GM12801 (cell line): ENCODE measurements around the gene TCEAL8.

Experiments used
- TF ChIP-seq, protein P1 (sequence below): IDR thresholded peaks from one replicate; pipeline ENCODE4 v1.5.1; 2011; ENCODE audit warnings: control low read depth; ENCODE audit not compliant: insufficient read length; ENCODE audit errors: extremely low read depth

TCEAL8 gene

DNA sequence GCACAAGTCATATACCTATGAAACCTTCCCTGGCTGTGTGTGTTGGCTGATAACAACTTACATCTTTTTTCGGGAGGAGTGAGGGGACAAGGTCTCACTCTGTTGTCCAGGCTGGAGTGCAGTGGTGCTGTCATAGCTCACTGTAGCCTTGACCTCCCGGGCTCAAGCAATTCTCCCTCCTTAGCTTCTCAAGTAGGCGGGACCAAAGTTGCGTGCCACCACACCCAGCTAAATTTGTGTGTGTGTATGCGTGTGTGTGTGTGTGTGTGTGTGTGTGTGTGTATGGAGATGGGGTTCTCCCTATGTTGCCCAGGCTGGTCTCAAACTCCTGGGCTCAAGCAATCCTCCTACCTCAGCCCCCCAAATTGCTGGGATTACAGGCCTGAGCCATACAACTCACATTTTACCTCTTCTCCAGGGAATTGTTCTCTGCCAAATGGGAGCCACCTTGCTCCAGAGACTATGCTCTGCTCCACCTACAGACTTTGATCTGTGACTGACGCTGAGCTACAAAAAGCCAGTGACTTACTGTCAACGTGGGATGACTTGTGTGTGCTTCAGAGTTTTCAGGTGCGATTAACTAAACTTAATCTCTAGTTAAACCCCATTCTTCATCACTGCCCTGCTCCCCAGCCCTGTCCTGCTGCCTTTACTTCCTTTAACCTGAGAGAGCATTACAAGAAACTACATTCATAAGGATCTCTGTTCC lies 42.1 kb downstream of the TCEAL8 start:
- TF ChIP-seq, protein P1, sequence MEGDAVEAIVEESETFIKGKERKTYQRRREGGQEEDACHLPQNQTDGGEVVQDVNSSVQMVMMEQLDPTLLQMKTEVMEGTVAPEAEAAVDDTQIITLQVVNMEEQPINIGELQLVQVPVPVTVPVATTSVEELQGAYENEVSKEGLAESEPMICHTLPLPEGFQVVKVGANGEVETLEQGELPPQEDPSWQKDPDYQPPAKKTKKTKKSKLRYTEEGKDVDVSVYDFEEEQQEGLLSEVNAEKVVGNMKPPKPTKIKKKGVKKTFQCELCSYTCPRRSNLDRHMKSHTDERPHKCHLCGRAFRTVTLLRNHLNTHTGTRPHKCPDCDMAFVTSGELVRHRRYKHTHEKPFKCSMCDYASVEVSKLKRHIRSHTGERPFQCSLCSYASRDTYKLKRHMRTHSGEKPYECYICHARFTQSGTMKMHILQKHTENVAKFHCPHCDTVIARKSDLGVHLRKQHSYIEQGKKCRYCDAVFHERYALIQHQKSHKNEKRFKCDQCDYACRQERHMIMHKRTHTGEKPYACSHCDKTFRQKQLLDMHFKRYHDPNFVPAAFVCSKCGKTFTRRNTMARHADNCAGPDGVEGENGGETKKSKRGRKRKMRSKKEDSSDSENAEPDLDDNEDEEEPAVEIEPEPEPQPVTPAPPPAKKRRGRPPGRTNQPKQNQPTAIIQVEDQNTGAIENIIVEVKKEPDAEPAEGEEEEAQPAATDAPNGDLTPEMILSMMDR, result no peak

DNA sequence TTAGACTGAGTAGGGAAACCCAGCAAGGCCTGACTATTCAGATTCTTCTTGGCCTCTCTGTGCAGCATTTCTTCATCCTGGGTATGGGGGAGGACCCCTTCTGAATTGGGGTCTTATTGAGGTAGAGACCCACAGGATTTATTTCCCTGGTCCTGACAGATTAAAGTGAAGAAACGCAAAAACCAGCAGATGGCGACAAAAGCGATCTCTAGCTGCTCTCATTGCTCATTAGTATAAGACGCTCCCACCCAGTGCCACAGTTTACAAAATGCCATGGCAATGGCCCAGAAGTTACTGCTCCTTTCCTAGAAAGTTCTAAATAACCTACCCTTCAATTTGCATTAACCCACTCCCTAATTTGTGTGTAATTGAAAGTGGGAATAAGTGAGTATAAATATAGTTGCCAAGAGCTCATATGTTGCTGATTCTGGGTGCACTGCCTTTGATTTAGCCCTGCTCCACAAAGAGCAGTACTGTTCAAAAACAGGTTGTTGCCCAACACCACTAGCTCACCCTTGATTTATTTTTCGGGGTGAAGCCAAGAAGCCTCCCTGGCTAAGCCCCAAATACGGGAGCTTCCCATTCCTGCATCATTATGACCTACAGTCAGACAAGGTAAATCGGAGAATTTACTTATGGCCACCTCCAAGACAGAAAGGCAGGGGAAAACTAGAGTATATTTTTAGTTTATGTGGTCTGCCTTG lies 43.8 kb downstream of the TCEAL8 start:
- TF ChIP-seq, protein P1, result no peak

DNA sequence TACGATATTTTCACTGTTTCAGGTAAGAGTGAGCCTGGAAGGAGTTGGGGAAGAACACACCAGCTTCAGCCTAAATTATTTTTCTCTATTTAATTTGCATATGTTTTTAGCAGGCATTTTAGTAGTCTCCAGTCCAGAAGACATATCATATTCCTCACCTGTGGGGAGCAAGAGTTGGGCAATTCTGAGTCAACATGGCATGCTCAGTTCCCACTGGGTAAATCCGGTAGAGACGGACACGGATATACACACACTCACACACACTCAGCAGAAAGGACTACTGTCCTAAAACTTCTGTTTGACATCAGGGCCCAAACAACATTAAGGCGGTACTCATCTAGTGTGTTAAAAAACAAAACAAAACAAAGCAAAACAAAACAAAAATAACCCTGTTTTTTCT lies 44.9 kb downstream of the TCEAL8 start:
- TF ChIP-seq, protein P1, result no peak
